ENCODE data around the gene EIF2B2. TPM values are rescaled to one million over a fixed set of nuclear protein-coding genes. Genes with fewer than 3 reads are reported as not detected.

The EIF2B2 gene
- total and polyA plus RNA-seq, 2 experiments from 2014 or later = 39.2 to 40.5 TPM

GRCh38 chr14:75042035-75042434 is 39.3 kb downstream of the EIF2B2 start (continued):
- TF ChIP-seq, protein P1, sequence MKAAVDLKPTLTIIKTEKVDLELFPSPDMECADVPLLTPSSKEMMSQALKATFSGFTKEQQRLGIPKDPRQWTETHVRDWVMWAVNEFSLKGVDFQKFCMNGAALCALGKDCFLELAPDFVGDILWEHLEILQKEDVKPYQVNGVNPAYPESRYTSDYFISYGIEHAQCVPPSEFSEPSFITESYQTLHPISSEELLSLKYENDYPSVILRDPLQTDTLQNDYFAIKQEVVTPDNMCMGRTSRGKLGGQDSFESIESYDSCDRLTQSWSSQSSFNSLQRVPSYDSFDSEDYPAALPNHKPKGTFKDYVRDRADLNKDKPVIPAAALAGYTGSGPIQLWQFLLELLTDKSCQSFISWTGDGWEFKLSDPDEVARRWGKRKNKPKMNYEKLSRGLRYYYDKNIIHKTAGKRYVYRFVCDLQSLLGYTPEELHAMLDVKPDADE (IDR thresholded peaks at IDR 0.05) = no peak
- TF ChIP-seq NANOG (IDR thresholded peaks at IDR 0.05; ENCODE audit: borderline replicate concordance) (no peak), EZH2phosphoT487 (IDR thresholded peaks at IDR 0.05; ENCODE audit: unreplicated experiment) (no peak), ZNF462 (CRISPR knock-in tag; IDR thresholded peaks at IDR 0.05) (no peak), JUNB (IDR thresholded peaks at IDR 0.05; ENCODE audit: unreplicated experiment) (no peak)

DNA sequence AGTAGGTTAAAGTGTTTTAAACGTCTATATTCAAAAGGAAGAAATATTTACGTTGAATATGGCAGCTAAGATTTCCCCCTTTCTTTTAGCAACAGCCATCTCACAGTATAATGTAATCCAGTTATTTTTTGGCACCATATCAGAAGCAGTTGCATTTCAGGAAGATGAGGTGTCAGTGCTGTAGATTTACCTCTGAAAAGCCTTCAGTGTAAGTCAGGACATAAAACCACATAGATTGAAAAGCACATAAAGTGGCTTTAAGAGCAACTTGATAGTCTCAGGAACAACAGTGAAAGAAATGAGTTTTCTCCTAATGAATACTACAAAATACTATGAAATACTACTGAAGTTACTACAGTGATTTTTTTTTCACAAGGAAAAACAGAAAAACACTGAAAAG is 41.6 kb downstream of the EIF2B2 start:
- Mint-ChIP-seq H3K9me3 (no peaks in the 10 kb centered on the region), H3K36me3 (ENCODE audit: low read depth) (peaks cover 4% of the 10 kb centered on the region; the same call in 2 of the 3 replicates), H3K4me3 (no peak overlapping the region), H3K27ac (no peak overlapping the region), H3K27me3 (ENCODE audit: insufficient read depth, low read depth, poor library complexity) (no peaks in the 10 kb centered on the region), H3K4me1 (no peaks in the 10 kb centered on the region)
- Histone ChIP-seq H3K27me3 (ENCODE audit: insufficient read depth) (no peaks in the 10 kb centered on the region), H3K27ac (ENCODE audit: low read depth) (no peak overlapping the region), H3F3A (replicated peaks; ENCODE audit: low read depth) (no peaks in the 10 kb centered on the region), H3K9me2 (ENCODE audit: insufficient read depth) (no peaks in the 10 kb centered on the region), H2AFZ (no peak overlapping the region), H3K79me2 (replicated peaks; ENCODE audit: insufficient read depth) (0 out of 2 replicates have a peak, but pooled peaks cover 6% of the 10 kb centered on the region), H3K36me3 (ENCODE audit: insufficient read depth) (no peaks in the 10 kb centered on the region; the same call in 1 of the 2 replicates), H4K20me1 (replicated peaks; ENCODE audit: insufficient read depth) (0 out of 2 replicates have a peak, but pooled peaks cover 6% of the 10 kb centered on the region), H3K4me1 (ENCODE audit: insufficient read depth) (no peaks in the 10 kb centered on the region), H3K4me3 (no peak overlapping the region), H3K4me2 (no peak overlapping the region)
- ATAC-seq (no peak), DNase-seq (ENCODE audit: low spot score) (no peak)
- TF ChIP-seq CREB1 (CRISPR knock-in tag; IDR thresholded peaks at IDR 0.05; ENCODE audit: low read depth) (no peak), CTCF (conservative IDR thresholded peaks at IDR 0.05; ENCODE audit: low read depth in 2 of 2) (no peak), ZNF114 (CRISPR knock-in tag; IDR thresholded peaks at IDR 0.05) (no peak), EZH2phosphoT487 (IDR thresholded peaks at IDR 0.05; ENCODE audit: unreplicated experiment) (no peak)

Data from GM23338 (cell line).